HT1080 (cell line): ENCODE data around the gene RBL1. TPM values are rescaled to one million over a fixed set of nuclear protein-coding genes. Genes with fewer than 3 reads are reported as not detected.

Source experiments
- DNase-seq: peaks from one replicate; pipeline ENCODE4 v3.0.0-alpha.2; 2015; ENCODE audit warnings: low read depth
- small RNA-seq: library from RNA; depleted of rRNA; stranded (forward); fragments of <200 nt; gene quantifications from one replicate; pipeline ENCODE3, GENCODE V24; 2014
- total RNA-seq: library from RNA; depleted of rRNA; stranded (reverse); fragments of >200 nt; shearing (Covaris generic); gene quantifications from 2 replicates; pipeline ENCODE4 v1.2.3, GENCODE V29; 2014; rRNA removed

The RBL1 gene
- total RNA-seq, 1 experiment from 2014 or later: 24.1 TPM

GRCh38 chr20:36951198-36951978, 144.4 kb downstream of the RBL1 start, which contains the start of gene SAMHD1:
TSS of gene SAMHD1 (minus strand) at chr20:36951708. CDS start at chr20:36951643, 65 bp downstream.
- peak; percentile 95 for DNase-seq

DNA sequence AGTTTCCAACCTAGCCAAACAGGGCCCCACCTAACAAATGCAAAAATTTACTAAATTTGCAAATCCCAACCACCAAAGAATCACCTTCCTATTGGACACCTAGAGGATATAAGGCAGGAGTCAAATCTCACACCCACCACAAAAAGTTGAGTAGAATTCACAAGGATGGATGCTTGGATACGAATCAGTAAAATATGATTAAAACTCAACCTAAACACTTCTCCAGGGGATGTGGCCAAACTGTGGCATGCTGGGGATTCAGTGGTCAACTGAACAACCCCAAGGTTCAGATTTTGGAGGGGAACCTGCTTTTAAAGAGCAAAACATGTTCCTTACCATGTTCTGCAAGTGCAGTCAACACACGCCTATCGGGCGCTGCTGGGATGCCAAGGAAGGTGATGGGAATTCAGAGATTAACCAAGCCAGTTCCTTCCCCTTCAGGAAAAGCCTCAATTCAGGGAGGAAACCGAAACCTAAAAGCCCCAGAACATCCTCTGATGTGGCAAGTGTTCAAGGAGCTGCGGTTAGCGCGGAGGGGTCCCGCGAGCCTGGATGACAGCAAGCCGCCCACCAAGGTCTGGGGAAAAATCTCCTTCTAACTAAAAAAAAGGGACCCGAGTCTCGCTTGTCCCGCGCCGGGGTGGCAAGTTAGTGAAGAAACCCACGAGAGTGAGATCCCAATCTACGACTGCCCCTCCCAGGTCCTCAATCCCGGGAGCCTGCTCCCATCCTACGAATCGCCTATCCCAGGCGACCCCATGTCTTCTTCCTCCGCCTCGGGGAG, 145.2 kb downstream of the RBL1 start:
- peak; percentile 46 for DNase-seq

Small RNA genes lying within 50 kb of the gene (small RNA-seq; reads per million reads assigned to genes)
- gene RPS3AP3: not detected

Other genes with a start within 250 kb of the RBL1 start
- not detected in 2 replicates for gene TLDC2, start 219.9 kb downstream of the RBL1 start, total RNA-seq
- gene SAMHD1, start 144.3 kb downstream of the RBL1 start, total RNA-seq: 12.9 and 15.4 TPM in 2 replicates
- gene RPN2, start 83.3 kb upstream of the RBL1 start, total RNA-seq: 206 and 231 TPM in 2 replicates
- gene MROH8, start 83.6 kb upstream of the RBL1 start, total RNA-seq: 1.5 and 3.3 TPM in 2 replicates
- gene GHRH, start 165.8 kb upstream of the RBL1 start, total RNA-seq: not detected in 2 replicates
- 18.9 and 20.5 TPM in 2 replicates for gene MANBAL, start 193.7 kb upstream of the RBL1 start, total RNA-seq